SK-N-SH (cell line): ENCODE results near the gene FAM219A.

Experiments used
- EZH2phosphoT487 ChIP-seq: fragments of 200-600 bp; sonication (generic); IDR thresholded peaks from 2 replicates; pipeline ENCODE4 v1.6.1; 2017; ENCODE audit warnings: low read depth, mixed run types, mild to moderate bottlenecking, antibody characterized with exemption, moderate library complexity, borderline replicate concordance
- GATA2 ChIP-seq: sonication (generic); formaldehyde crosslinking; IDR thresholded peaks from 2 replicates; pipeline ENCODE4 v1.5.0; 2020; ENCODE audit warnings: mild to moderate bottlenecking, missing genetic modification reagents
- JUND ChIP-seq: IDR thresholded peaks from 2 replicates; pipeline ENCODE4 v1.4.0; 2012
- MEF2A ChIP-seq: IDR thresholded peaks from 2 replicates; pipeline ENCODE4 v1.4.0; 2012; ENCODE audit warnings: low read depth, borderline replicate concordance
- POLR2AphosphoS5 ChIP-seq: IDR thresholded peaks from 2 replicates; pipeline ENCODE4 v1.6.1; 2012; ENCODE audit warnings: low read depth, low read length
- RAD21 ChIP-seq: IDR thresholded peaks from 2 replicates; pipeline ENCODE4 v1.6.1; 2012; ENCODE audit warnings: mild to moderate bottlenecking, low read length
- TAF1 ChIP-seq: IDR thresholded peaks from 2 replicates; pipeline ENCODE4 v1.6.1; 2012; ENCODE audit warnings: low read depth, mild to moderate bottlenecking, low read length, moderate library complexity, borderline replicate concordance
- TF ChIP-seq, protein P1 (sequence below): fragments of 200-600 bp; sonication (generic); IDR thresholded peaks from 2 replicates; pipeline ENCODE4 v1.6.1; 2017; ENCODE audit warnings: antibody characterized with exemption, mild to moderate bottlenecking, moderate library complexity
- TF ChIP-seq, protein P2 (sequence below): IDR thresholded peaks from 2 replicates; pipeline ENCODE4 v1.6.1; 2012; ENCODE audit warnings: mild to moderate bottlenecking, low read depth, low read length, moderate library complexity
- TF ChIP-seq, protein P3 (sequence below): IDR thresholded peaks from 2 replicates; pipeline ENCODE4 v1.4.0; 2012; ENCODE audit warnings: low read depth, borderline replicate concordance
- TF ChIP-seq, protein P4 (sequence below): IDR thresholded peaks from 2 replicates; pipeline ENCODE4 v1.4.0; 2012; ENCODE audit warnings: low read depth

DNA sequence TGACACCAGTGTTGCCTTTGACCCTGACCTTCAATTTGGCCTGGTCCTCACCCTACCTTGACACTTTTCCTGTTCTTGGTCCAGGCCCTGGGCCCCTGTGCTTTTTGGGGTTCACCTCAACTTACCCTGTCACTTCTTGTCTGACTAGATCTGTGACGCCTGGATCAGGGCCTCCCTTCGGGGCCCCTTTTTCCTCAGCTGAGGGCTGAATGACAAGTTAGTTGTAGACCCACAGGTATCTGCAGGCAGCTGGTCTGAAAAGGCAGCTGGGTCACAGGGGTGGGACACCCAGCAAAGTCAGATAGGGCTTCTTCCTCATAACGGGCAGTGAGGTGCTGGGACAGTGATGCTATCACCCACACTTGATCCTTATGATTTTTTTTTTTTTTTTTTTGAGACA lies 71.7 kb downstream of the FAM219A start:
- TF ChIP-seq, protein P1, sequence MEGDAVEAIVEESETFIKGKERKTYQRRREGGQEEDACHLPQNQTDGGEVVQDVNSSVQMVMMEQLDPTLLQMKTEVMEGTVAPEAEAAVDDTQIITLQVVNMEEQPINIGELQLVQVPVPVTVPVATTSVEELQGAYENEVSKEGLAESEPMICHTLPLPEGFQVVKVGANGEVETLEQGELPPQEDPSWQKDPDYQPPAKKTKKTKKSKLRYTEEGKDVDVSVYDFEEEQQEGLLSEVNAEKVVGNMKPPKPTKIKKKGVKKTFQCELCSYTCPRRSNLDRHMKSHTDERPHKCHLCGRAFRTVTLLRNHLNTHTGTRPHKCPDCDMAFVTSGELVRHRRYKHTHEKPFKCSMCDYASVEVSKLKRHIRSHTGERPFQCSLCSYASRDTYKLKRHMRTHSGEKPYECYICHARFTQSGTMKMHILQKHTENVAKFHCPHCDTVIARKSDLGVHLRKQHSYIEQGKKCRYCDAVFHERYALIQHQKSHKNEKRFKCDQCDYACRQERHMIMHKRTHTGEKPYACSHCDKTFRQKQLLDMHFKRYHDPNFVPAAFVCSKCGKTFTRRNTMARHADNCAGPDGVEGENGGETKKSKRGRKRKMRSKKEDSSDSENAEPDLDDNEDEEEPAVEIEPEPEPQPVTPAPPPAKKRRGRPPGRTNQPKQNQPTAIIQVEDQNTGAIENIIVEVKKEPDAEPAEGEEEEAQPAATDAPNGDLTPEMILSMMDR, result no peak
- no peak for TF ChIP-seq RAD21
- TF ChIP-seq, protein P2, sequence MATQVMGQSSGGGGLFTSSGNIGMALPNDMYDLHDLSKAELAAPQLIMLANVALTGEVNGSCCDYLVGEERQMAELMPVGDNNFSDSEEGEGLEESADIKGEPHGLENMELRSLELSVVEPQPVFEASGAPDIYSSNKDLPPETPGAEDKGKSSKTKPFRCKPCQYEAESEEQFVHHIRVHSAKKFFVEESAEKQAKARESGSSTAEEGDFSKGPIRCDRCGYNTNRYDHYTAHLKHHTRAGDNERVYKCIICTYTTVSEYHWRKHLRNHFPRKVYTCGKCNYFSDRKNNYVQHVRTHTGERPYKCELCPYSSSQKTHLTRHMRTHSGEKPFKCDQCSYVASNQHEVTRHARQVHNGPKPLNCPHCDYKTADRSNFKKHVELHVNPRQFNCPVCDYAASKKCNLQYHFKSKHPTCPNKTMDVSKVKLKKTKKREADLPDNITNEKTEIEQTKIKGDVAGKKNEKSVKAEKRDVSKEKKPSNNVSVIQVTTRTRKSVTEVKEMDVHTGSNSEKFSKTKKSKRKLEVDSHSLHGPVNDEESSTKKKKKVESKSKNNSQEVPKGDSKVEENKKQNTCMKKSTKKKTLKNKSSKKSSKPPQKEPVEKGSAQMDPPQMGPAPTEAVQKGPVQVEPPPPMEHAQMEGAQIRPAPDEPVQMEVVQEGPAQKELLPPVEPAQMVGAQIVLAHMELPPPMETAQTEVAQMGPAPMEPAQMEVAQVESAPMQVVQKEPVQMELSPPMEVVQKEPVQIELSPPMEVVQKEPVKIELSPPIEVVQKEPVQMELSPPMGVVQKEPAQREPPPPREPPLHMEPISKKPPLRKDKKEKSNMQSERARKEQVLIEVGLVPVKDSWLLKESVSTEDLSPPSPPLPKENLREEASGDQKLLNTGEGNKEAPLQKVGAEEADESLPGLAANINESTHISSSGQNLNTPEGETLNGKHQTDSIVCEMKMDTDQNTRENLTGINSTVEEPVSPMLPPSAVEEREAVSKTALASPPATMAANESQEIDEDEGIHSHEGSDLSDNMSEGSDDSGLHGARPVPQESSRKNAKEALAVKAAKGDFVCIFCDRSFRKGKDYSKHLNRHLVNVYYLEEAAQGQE, result no peak
- no peak for TF ChIP-seq GATA2 (CRISPR knock-in tag)
- TF ChIP-seq MEF2A, result no peak
- no peak for TF ChIP-seq POLR2AphosphoS5
- TF ChIP-seq JUND, result no peak
- TF ChIP-seq, protein P3, sequence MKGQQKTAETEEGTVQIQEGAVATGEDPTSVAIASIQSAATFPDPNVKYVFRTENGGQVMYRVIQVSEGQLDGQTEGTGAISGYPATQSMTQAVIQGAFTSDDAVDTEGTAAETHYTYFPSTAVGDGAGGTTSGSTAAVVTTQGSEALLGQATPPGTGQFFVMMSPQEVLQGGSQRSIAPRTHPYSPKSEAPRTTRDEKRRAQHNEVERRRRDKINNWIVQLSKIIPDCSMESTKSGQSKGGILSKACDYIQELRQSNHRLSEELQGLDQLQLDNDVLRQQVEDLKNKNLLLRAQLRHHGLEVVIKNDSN, result no peak
- TF ChIP-seq, protein P4, sequence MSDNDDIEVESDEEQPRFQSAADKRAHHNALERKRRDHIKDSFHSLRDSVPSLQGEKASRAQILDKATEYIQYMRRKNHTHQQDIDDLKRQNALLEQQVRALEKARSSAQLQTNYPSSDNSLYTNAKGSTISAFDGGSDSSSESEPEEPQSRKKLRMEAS, result no peak
- no peak for TF ChIP-seq EZH2phosphoT487
- no peak for TF ChIP-seq TAF1
